HepG2 (cell line): ENCODE results near the gene ZNF771. TPM values are rescaled to one million over a fixed set of nuclear protein-coding genes. Genes with fewer than 3 reads are reported as not detected.

ENCODE experiments used
- ARNT2 ChIP-seq: sonication (generic); formaldehyde crosslinking; IDR thresholded peaks from 2 replicates; pipeline ENCODE4 v1.8.0; 2022; ENCODE audit warnings: mild to moderate bottlenecking, low read depth, missing genetic modification reagents, moderate library complexity
- BRCA1 ChIP-seq: sonication (generic); formaldehyde crosslinking; IDR thresholded peaks from 2 replicates; pipeline ENCODE4 v1.4.0; 2020; ENCODE audit warnings: missing genetic modification reagents
- DMAP1 ChIP-seq: IDR thresholded peaks from 2 replicates; pipeline ENCODE4 v1.6.1; 2016
- ELF3 ChIP-seq: IDR thresholded peaks from 2 replicates; pipeline ENCODE4 v1.6.1; 2016; ENCODE audit warnings: missing genetic modification reagents, missing compliant biosample characterization
- FOSL1 ChIP-seq: sonication (generic); formaldehyde crosslinking; IDR thresholded peaks from 2 replicates; pipeline ENCODE4 v1.9.0; 2021; ENCODE audit warnings: missing genetic modification reagents, borderline replicate concordance
- FOSL2 ChIP-seq: sonication (generic); formaldehyde crosslinking; IDR thresholded peaks from 2 replicates; pipeline ENCODE4 v1.4.0; 2020; ENCODE audit warnings: missing genetic modification reagents
- FOXA3 ChIP-seq: IDR thresholded peaks from 2 replicates; pipeline ENCODE4 v1.6.1; 2016; ENCODE audit warnings: missing genetic modification reagents, missing compliant biosample characterization
- GATAD2A ChIP-seq: IDR thresholded peaks from 2 replicates; pipeline ENCODE4 v1.6.1; 2016
- MAFG ChIP-seq: sonication (generic); formaldehyde crosslinking; IDR thresholded peaks from 2 replicates; pipeline ENCODE4 v1.5.1; 2020; ENCODE audit warnings: mild to moderate bottlenecking, missing genetic modification reagents
- MED1 ChIP-seq: sonication (generic); formaldehyde crosslinking; IDR thresholded peaks from 2 replicates; pipeline ENCODE4 v1.4.0; 2020; ENCODE audit warnings: missing genetic modification reagents
- NCOA2 ChIP-seq: sonication (generic); formaldehyde crosslinking; IDR thresholded peaks from 2 replicates; pipeline ENCODE4 v1.8.0; 2022; ENCODE audit warnings: inconsistent platforms
- RAD21 ChIP-seq: fragments of 450-650 bp; formaldehyde crosslinking; IDR thresholded peaks from 2 replicates; pipeline ENCODE4 v1.5.0; 2020; ENCODE audit warnings: mild to moderate bottlenecking
- RARG ChIP-seq: sonication (generic); formaldehyde crosslinking; IDR thresholded peaks from 2 replicates; pipeline ENCODE4 v1.4.0; 2020; ENCODE audit warnings: low read depth, mild to moderate bottlenecking, missing genetic modification reagents
- RXRB ChIP-seq: IDR thresholded peaks from 2 replicates; pipeline ENCODE4 v1.6.1; 2016; ENCODE audit warnings: borderline replicate concordance, missing genetic modification reagents, missing compliant biosample characterization
- SKI ChIP-seq: fragments of 450-650 bp; IDR thresholded peaks from one replicate; pipeline ENCODE4 v1.6.1; 2018; ENCODE audit warnings: mild to moderate bottlenecking; ENCODE audit not compliant: partially characterized antibody
- SPEN ChIP-seq: sonication (generic); formaldehyde crosslinking; IDR thresholded peaks from 2 replicates; pipeline ENCODE4 v1.5.1; 2020; ENCODE audit warnings: low read depth, mild to moderate bottlenecking, missing genetic modification reagents
- SRY ChIP-seq: sonication (generic); formaldehyde crosslinking; IDR thresholded peaks from 2 replicates; pipeline ENCODE4 v1.8.0; 2022; ENCODE audit warnings: mild to moderate bottlenecking, missing genetic modification reagents
- ZNF136 ChIP-seq: sonication (generic); formaldehyde crosslinking; IDR thresholded peaks from 2 replicates; pipeline ENCODE4 v1.8.1; 2022; ENCODE audit warnings: low read depth, mild to moderate bottlenecking, moderate library complexity, missing genetic modification reagents
- ZNF18 ChIP-seq: sonication (generic); formaldehyde crosslinking; IDR thresholded peaks from 2 replicates; pipeline ENCODE4 v1.8.0; 2022; ENCODE audit warnings: mild to moderate bottlenecking, missing genetic modification reagents; ENCODE audit not compliant: insufficient replicate concordance
- ZNF510 ChIP-seq: sonication (generic); formaldehyde crosslinking; IDR thresholded peaks from 2 replicates; pipeline ENCODE4 v1.4.0; 2020; ENCODE audit warnings: low read depth, mild to moderate bottlenecking, missing genetic modification reagents
- ZNF777 ChIP-seq: sonication (generic); formaldehyde crosslinking; IDR thresholded peaks from 2 replicates; pipeline ENCODE4 v1.4.0; 2020; ENCODE audit warnings: missing genetic modification reagents
- ZNF782 ChIP-seq: sonication (generic); formaldehyde crosslinking; IDR thresholded peaks from 2 replicates; pipeline ENCODE4 v1.4.0; 2020; ENCODE audit warnings: missing genetic modification reagents, mild to moderate bottlenecking, borderline replicate concordance
- ZNF878 ChIP-seq: sonication (generic); formaldehyde crosslinking; IDR thresholded peaks from 2 replicates; pipeline ENCODE4 v1.8.1; 2023; ENCODE audit warnings: mild to moderate bottlenecking, missing genetic modification reagents, moderate library complexity
- ZZZ3 ChIP-seq: sonication (generic); formaldehyde crosslinking; IDR thresholded peaks from 2 replicates; pipeline ENCODE4 v1.4.0; 2020; ENCODE audit warnings: missing genetic modification reagents, mild to moderate bottlenecking, borderline replicate concordance
- polyA plus RNA-seq, 8 experiments: library from polyadenylated mRNA; depleted of rRNA in 3 of 8; stranded (reverse) in 7 of 8; unstranded in 1 of 8; fragments of >200 nt; fragmentation: Illumina TruSeq in 4 of 8; extraction: Trizol in 4 of 8; gene quantifications; 2 replicates each; pipeline versions ENCODE4 v1.2.1 to v1.2.3, GENCODE V29; 2011 to 2016; ENCODE audit warnings: low read depth in 4 of 8, missing spikeins in 1 of 8, mixed read lengths in 1 of 8; ENCODE audit not compliant: insufficient read depth in 1 of 8
- total RNA-seq, 5 experiments: library from RNA; depleted of rRNA; stranded (reverse); fragments of >200 nt; fragmentation: Illumina TruSeq; extraction: Trizol; gene quantifications; 2 replicates each; pipeline ENCODE4 v1.2.3, GENCODE V29; 2016; ENCODE audit warnings: low read depth in 1 of 5
- TF ChIP-seq, protein P1 (sequence below): sonication (generic); formaldehyde crosslinking; IDR thresholded peaks from 2 replicates; pipeline ENCODE4 v1.4.0; 2020; ENCODE audit warnings: missing genetic modification reagents
- TF ChIP-seq, protein P2 (sequence below): sonication (generic); formaldehyde crosslinking; IDR thresholded peaks from 2 replicates; pipeline ENCODE4 v1.5.1; 2020; ENCODE audit warnings: mild to moderate bottlenecking, missing genetic modification reagents, borderline replicate concordance
- TF ChIP-seq, protein P3 (sequence below): sonication (generic); formaldehyde crosslinking; IDR thresholded peaks from 2 replicates; pipeline ENCODE4 v1.4.0; 2020; ENCODE audit warnings: low read depth, mild to moderate bottlenecking, missing genetic modification reagents

Gene ZNF771
- total and polyA plus RNA-seq, 2 of the 13 experiments (the other 11 are each of a cell fraction or from before 2014, with no cell fraction given), result 5.0 to 11.8 TPM

GRCh38 chr16:30437511-30438046, 30.2 kb downstream of the ZNF771 start (continued):
- TF ChIP-seq BRCA1 (CRISPR knock-in tag), result peak; percentile 23; the same call in 1 of the 2 replicates
- TF ChIP-seq MAFG (CRISPR knock-in tag), result no peak
- peak; percentile 56; the same call in 1 of the 2 replicates for TF ChIP-seq ZNF878 (CRISPR knock-in tag)
- TF ChIP-seq RXRB (CRISPR knock-in tag), result 0 out of 2 replicates have a peak, but pooled peaks have one; percentile 46
- peak; percentile 48; the same call in 1 of the 2 replicates for TF ChIP-seq SRY
- peak; percentile 87; the same call in 1 of the 2 replicates for TF ChIP-seq RARG (CRISPR knock-in tag)
- TF ChIP-seq MED1, result peak; percentile 28
- peak; percentile 92 for TF ChIP-seq FOXA3
- TF ChIP-seq FOSL1, result peak; percentile 87; the same call in 1 of the 2 replicates
- TF ChIP-seq, protein P1, sequence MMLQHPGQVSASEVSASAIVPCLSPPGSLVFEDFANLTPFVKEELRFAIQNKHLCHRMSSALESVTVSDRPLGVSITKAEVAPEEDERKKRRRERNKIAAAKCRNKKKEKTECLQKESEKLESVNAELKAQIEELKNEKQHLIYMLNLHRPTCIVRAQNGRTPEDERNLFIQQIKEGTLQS (CRISPR knock-in tag), result peak; percentile 61; the same call in 1 of the 2 replicates
- 0 out of 2 replicates have a peak, but pooled peaks have one; percentile 47 for TF ChIP-seq ZNF136 (CRISPR knock-in tag)
- TF ChIP-seq ZZZ3 (CRISPR knock-in tag), result 0 out of 2 replicates have a peak, but pooled peaks have one; percentile 46
- TF ChIP-seq ARNT2 (CRISPR knock-in tag), result 0 out of 2 replicates have a peak, but pooled peaks have one; percentile 19
- TF ChIP-seq DMAP1 (CRISPR knock-in tag), result 0 out of 2 replicates have a peak, but pooled peaks have one; percentile 11
- TF ChIP-seq ELF3, result peak; percentile 48; the same call in 1 of the 2 replicates
- peak; percentile 84 for TF ChIP-seq GATAD2A (CRISPR knock-in tag)
- TF ChIP-seq NCOA2 (CRISPR knock-in tag), result peak; percentile 60; the same call in 1 of the 2 replicates
- peak; percentile 97 for TF ChIP-seq FOSL2
- TF ChIP-seq ZNF510 (CRISPR knock-in tag), result 0 out of 2 replicates have a peak, but pooled peaks have one; percentile 59
- TF ChIP-seq SPEN, result peak; percentile 46; the same call in 1 of the 2 replicates
- TF ChIP-seq SKI, result peak; percentile 60
- TF ChIP-seq ZNF777 (CRISPR knock-in tag), result no peak
- TF ChIP-seq, protein P2, sequence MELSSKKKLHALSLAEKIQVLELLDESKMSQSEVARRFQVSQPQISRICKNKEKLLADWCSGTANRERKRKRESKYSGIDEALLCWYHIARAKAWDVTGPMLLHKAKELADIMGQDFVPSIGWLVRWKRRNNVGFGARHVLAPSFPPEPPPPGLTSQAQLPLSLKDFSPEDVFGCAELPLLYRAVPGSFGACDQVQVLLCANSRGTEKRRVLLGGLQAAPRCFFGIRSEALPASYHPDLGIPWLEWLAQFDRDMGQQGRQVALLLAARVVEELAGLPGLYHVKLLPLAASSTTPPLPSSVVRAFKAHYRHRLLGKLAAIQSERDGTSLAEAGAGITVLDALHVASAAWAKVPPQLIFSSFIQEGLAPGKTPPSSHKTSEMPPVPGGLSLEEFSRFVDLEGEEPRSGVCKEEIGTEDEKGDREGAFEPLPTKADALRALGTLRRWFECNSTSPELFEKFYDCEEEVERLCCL (CRISPR knock-in tag), result 0 out of 2 replicates have a peak, but pooled peaks have one; percentile 45
- TF ChIP-seq RAD21 (CRISPR knock-in tag), result peak; percentile 7; the same call in 1 of the 2 replicates
- TF ChIP-seq, protein P3, sequence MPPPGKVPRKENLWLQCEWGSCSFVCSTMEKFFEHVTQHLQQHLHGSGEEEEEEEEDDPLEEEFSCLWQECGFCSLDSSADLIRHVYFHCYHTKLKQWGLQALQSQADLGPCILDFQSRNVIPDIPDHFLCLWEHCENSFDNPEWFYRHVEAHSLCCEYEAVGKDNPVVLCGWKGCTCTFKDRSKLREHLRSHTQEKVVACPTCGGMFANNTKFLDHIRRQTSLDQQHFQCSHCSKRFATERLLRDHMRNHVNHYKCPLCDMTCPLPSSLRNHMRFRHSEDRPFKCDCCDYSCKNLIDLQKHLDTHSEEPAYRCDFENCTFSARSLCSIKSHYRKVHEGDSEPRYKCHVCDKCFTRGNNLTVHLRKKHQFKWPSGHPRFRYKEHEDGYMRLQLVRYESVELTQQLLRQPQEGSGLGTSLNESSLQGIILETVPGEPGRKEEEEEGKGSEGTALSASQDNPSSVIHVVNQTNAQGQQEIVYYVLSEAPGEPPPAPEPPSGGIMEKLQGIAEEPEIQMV (CRISPR knock-in tag), result 0 out of 2 replicates have a peak, but pooled peaks have one; percentile 51
- peak; percentile 88 for TF ChIP-seq ZNF18 (CRISPR knock-in tag)
- peak; percentile 34; the same call in 1 of the 2 replicates for TF ChIP-seq ZNF782 (CRISPR knock-in tag)
